ENCODE data around the gene ATL3. TPM values are rescaled to one million over a fixed set of nuclear protein-coding genes. Genes with fewer than 3 reads are reported as not detected.
A peak's percentile ranks its signal among the peaks of the same experiment; 100 is the strongest.
"Not testable (repeated sequence)": the region's sequence is repeated elsewhere in the genome, so short reads cannot be mapped to it uniquely, and the experiment has no call there.

Gene ATL3
- total RNA-seq, 1 experiment from 2014 or later, result 55.1 TPM

- intact Hi-C loops (cut with micrococcal nuclease; ENCODE audit: unreplicated experiment), result no loop called here
- no peak for TF ChIP-seq CTCF (IDR thresholded peaks at IDR 0.05; ENCODE audit: insufficient read depth in 1 of 2, low read depth in 1 of 2, low read length in 1 of 2, severe bottlenecking in 1 of 2, unreplicated experiment in 1 of 2)
- POLR2A ChIA-PET, result no interaction called here
Measured at GRCh38 chr11:63641727-63642126, 29.4 kb downstream of the ATL3 start.

GRCh38 chr11:63639199-63639832, 31.9 kb downstream of the ATL3 start:
- H3K36me3 Mint-ChIP-seq (ENCODE audit: insufficient read depth, unreplicated experiment), result peaks cover 59% of the 10 kb centered on the region
- POLR2A ChIA-PET, result no interaction called here
- BruUV-seq (replicated peaks), result no TSS peak

More at GRCh38 chr11:63641727-63642126, 29.4 kb downstream of the ATL3 start:
- H3K4me1 ChIP-seq, result no peaks in the 10 kb centered on the region
- CTCF ChIA-PET, result interaction anchor here (0.6 kb wide), 1 partner anchor 616 kb away, joined by 3 read pairs; no protein-coding TSS in a partner anchor
- H3K27me3 ChIP-seq (replicated peaks; ENCODE audit: control insufficient read depth, insufficient read depth, low read length), result no peaks in the 10 kb centered on the region
- Mint-ChIP-seq H3K4me1 (ENCODE audit: low read depth, unreplicated experiment) (no peaks in the 10 kb centered on the region), H3K4me3 (ENCODE audit: unreplicated experiment) (no peak overlapping the region), H3K27me3 (ENCODE audit: insufficient read depth, unreplicated experiment) (no peaks in the 10 kb centered on the region), H3K36me3 (ENCODE audit: insufficient read depth, unreplicated experiment) (peaks cover 64% of the 10 kb centered on the region), H3K9me3 (ENCODE audit: unreplicated experiment) (no peaks in the 10 kb centered on the region), H3K27ac (ENCODE audit: unreplicated experiment) (no peak overlapping the region)
- DNase-seq, result no peak
- H3K4me3 ChIP-seq (ENCODE audit: low read depth, low read length), result no peak overlapping the region
- H3K36me3 ChIP-seq (ENCODE audit: control insufficient read depth, insufficient read depth, low read length), result 0 out of 2 replicates have a peak, but pooled peaks cover 2% of the 10 kb centered on the region
- BruUV-seq (replicated peaks), result no TSS peak
- H3K9me3 ChIP-seq, result no peaks in the 10 kb centered on the region

GRCh38 chr11:63638436-63638835, 32.7 kb downstream of the ATL3 start:
- H3K4me3 Mint-ChIP-seq (ENCODE audit: unreplicated experiment); H3K27ac Mint-ChIP-seq (ENCODE audit: unreplicated experiment); H3K9me3 ChIP-seq; BruUV-seq (replicated peaks); DNase-seq; H3K27me3 Mint-ChIP-seq (ENCODE audit: insufficient read depth, unreplicated experiment); H3K4me1 ChIP-seq; H3K9me3 Mint-ChIP-seq (ENCODE audit: unreplicated experiment); H3K4me1 Mint-ChIP-seq (ENCODE audit: low read depth, unreplicated experiment); H3K27me3 ChIP-seq (replicated peaks; ENCODE audit: control insufficient read depth, insufficient read depth, low read length); H3K4me3 ChIP-seq (ENCODE audit: low read depth, low read length); H3K36me3 ChIP-seq (ENCODE audit: control insufficient read depth, insufficient read depth, low read length); POLR2A ChIA-PET: not testable (repeated sequence)
- intact Hi-C loops (cut with micrococcal nuclease; ENCODE audit: unreplicated experiment), result loop anchor here (5.0 kb wide), 3 partner anchors 74 to 601 kb away; no protein-coding TSS in a partner anchor
- H3K36me3 Mint-ChIP-seq (ENCODE audit: insufficient read depth, unreplicated experiment), result peaks cover 59% of the 10 kb centered on the region
- CTCF ChIA-PET, result interaction anchor here (0.7 to 1.3 kb wide), 2 partner anchors 72 to 80 kb away, joined by 4 to 7 read pairs; no protein-coding TSS in a partner anchor

More at GRCh38 chr11:63639199-63639832, 31.9 kb downstream of the ATL3 start:
- CTCF ChIA-PET, result interaction anchor here (1.3 kb wide), 1 partner anchor 71 kb away, joined by 7 read pairs; no protein-coding TSS in a partner anchor
- H3K9me3 ChIP-seq, result no peaks in the 10 kb centered on the region
- no peak for DNase-seq
- H3K9me3 Mint-ChIP-seq (ENCODE audit: unreplicated experiment), result no peaks in the 10 kb centered on the region
- intact Hi-C loops (cut with micrococcal nuclease; ENCODE audit: unreplicated experiment), result loop anchor here (5.0 kb wide), 3 partner anchors 73 to 602 kb away; no protein-coding TSS in a partner anchor
- no peak overlapping the region for H3K4me3 Mint-ChIP-seq (ENCODE audit: unreplicated experiment)
- no peaks in the 10 kb centered on the region for H3K4me1 ChIP-seq
- no peak overlapping the region for H3K4me3 ChIP-seq (ENCODE audit: low read depth, low read length)
- H3K36me3 ChIP-seq (ENCODE audit: control insufficient read depth, insufficient read depth, low read length), result peaks cover 1% of the 10 kb centered on the region
- H3K27me3 ChIP-seq (replicated peaks; ENCODE audit: control insufficient read depth, insufficient read depth, low read length), result no peaks in the 10 kb centered on the region
- peaks cover 7% of the 10 kb centered on the region for H3K4me1 Mint-ChIP-seq (ENCODE audit: low read depth, unreplicated experiment)
- no peaks in the 10 kb centered on the region for H3K27me3 Mint-ChIP-seq (ENCODE audit: insufficient read depth, unreplicated experiment)
- peak overlapping the region; percentile 31 for H3K27ac Mint-ChIP-seq (ENCODE audit: unreplicated experiment)
- TF ChIP-seq CTCF (IDR thresholded peaks at IDR 0.05; ENCODE audit: insufficient read depth in 1 of 2, low read depth in 1 of 2, low read length in 1 of 2, severe bottlenecking in 1 of 2, unreplicated experiment in 1 of 2), result peak; percentile 33 to 46
